IPS-15b (cell line): ENCODE results near the gene THADA.

Source experiments
- H3K27me3 ChIP-seq: one replicate; pipeline ENCODE4 v1.6.1; 2013; ENCODE audit warnings: low read length; ENCODE audit not compliant: control insufficient read depth, insufficient read depth
- H3K36me3 ChIP-seq: one replicate; pipeline ENCODE4 v1.6.1; 2013; ENCODE audit warnings: low read length; ENCODE audit not compliant: control insufficient read depth, insufficient read depth
- H3K4me1 ChIP-seq: one replicate; pipeline ENCODE4 v1.6.1; 2013; ENCODE audit warnings: mild to moderate bottlenecking, low read length; ENCODE audit not compliant: control insufficient read depth, insufficient read depth
- H3K4me3 ChIP-seq: one replicate; pipeline ENCODE4 v1.5.1; 2013; ENCODE audit warnings: low read depth, low read length
- H3K9ac ChIP-seq: one replicate; pipeline ENCODE4 v1.6.1; 2013; ENCODE audit warnings: low read depth, mild to moderate bottlenecking, low read length
- H3K9me3 ChIP-seq: one replicate; pipeline ENCODE4 v1.6.1; 2013; ENCODE audit warnings: mild to moderate bottlenecking, low read length; ENCODE audit not compliant: control insufficient read depth, insufficient read depth

Gene THADA

GRCh38 chr2:43379494-43379893 is 216.3 kb downstream of the THADA start:
- Histone ChIP-seq H3K4me1 (no peaks in the 10 kb centered on the region), H3K27me3 (no peaks in the 10 kb centered on the region), H3K36me3 (no peaks in the 10 kb centered on the region), H3K9ac (no peak overlapping the region), H3K4me3 (no peak overlapping the region), H3K9me3 (no peaks in the 10 kb centered on the region)

- Histone ChIP-seq H3K27me3 (no peaks in the 10 kb centered on the region), H3K4me3 (no peak overlapping the region), H3K36me3 (no peaks in the 10 kb centered on the region), H3K4me1 (no peaks in the 10 kb centered on the region), H3K9me3 (no peaks in the 10 kb centered on the region), H3K9ac (no peak overlapping the region)
Measured at GRCh38 chr2:43377327-43377726, 218.5 kb downstream of the THADA start.

DNA sequence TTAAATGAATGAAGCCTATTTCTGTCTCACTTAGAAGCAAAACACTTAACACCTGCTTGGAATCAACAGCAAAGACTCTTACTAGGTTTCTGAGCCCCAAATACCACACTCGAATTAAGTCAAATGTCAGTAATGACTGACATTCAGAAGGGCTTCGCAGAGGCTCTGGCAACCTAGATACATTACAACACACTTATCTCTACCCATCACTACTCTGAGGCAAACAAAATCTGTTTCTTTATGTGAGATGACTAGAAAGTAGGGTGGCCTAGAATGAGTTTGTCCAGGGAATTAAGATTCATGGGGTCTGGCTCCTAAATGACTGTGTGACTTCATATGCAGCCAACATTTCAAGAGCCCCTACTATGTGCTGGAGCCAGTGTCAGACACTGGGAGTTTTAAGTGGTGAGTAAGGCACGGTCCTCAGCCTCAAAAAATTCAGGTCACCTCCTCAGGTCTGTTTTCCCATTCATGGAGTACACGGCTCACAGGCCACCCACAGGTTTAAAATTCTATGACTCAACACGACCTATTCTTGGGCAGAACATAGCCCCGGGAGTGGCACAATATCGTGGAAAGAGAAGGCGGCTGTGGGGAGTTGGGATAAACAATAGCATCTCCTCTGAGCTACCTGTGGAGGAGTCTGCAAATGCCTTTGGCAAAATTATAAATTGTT is 219.2 kb downstream of the THADA start:
- Histone ChIP-seq H3K36me3 (no peaks in the 10 kb centered on the region), H3K4me3 (no peak overlapping the region), H3K27me3 (no peaks in the 10 kb centered on the region), H3K9ac (no peak overlapping the region), H3K4me1 (no peaks in the 10 kb centered on the region), H3K9me3 (no peaks in the 10 kb centered on the region)

- H3K4me1 ChIP-seq: no peaks in the 10 kb centered on the region
Measured at GRCh38 chr2:43375746-43376522, 219.9 kb downstream of the THADA start.

DNA sequence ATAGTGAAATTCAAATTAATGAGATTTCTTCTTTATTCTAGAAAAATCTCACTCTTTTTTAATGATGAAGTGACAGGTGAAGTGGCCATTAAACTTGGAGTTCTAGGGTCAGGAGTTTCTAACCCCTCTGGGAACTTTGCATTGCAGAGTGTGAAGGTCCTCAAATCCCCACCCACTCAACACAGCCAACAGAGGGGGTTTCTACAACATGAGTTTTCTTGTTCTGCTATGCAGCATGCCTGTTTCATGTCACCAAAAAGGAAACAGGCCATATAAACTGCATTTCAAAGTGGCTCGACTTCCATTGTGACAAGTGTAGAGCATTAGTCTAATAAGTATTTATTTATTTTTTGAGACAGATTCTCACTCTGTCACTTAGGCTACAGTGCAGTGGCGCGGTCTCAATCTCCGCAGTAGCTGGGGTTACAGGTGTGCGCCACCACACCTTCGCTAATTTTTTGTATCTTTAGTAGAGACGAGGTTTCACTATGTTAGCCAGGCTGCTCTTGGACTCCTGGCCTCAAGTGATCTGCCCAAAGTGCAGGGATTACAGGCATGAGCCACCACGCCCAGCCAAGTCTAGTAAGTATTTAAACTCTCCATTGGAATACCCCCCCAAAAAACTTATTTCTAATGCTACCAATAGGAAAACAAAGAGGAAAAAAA is 223.3 kb downstream of the THADA start:
- H3K4me1 ChIP-seq: no peaks in the 10 kb centered on the region
- no peaks in the 10 kb centered on the region for H3K36me3 ChIP-seq
- H3K4me3 ChIP-seq: no peak overlapping the region
- no peaks in the 10 kb centered on the region for H3K9me3 ChIP-seq
- no peak overlapping the region for H3K9ac ChIP-seq
- no peaks in the 10 kb centered on the region for H3K27me3 ChIP-seq

More at GRCh38 chr2:43375746-43376522, 219.9 kb downstream of the THADA start:
- Histone ChIP-seq H3K4me3 (no peak overlapping the region), H3K9me3 (no peaks in the 10 kb centered on the region), H3K9ac (no peak overlapping the region), H3K27me3 (no peaks in the 10 kb centered on the region), H3K36me3 (no peaks in the 10 kb centered on the region)

- H3K36me3 ChIP-seq: no peaks in the 10 kb centered on the region
- H3K9me3 ChIP-seq: no peaks in the 10 kb centered on the region
- H3K4me3 ChIP-seq: no peak overlapping the region
- H3K9ac ChIP-seq: no peak overlapping the region
- H3K27me3 ChIP-seq: no peaks in the 10 kb centered on the region
- H3K4me1 ChIP-seq: no peaks in the 10 kb centered on the region
Measured at GRCh38 chr2:43370705-43371104, 225.1 kb downstream of the THADA start.

GRCh38 chr2:43370146-43370545 is 225.7 kb downstream of the THADA start:
- Histone ChIP-seq H3K9ac (no peak overlapping the region), H3K36me3 (no peaks in the 10 kb centered on the region), H3K27me3 (no peaks in the 10 kb centered on the region), H3K4me3 (no peak overlapping the region), H3K9me3 (no peaks in the 10 kb centered on the region), H3K4me1 (no peaks in the 10 kb centered on the region)

DNA sequence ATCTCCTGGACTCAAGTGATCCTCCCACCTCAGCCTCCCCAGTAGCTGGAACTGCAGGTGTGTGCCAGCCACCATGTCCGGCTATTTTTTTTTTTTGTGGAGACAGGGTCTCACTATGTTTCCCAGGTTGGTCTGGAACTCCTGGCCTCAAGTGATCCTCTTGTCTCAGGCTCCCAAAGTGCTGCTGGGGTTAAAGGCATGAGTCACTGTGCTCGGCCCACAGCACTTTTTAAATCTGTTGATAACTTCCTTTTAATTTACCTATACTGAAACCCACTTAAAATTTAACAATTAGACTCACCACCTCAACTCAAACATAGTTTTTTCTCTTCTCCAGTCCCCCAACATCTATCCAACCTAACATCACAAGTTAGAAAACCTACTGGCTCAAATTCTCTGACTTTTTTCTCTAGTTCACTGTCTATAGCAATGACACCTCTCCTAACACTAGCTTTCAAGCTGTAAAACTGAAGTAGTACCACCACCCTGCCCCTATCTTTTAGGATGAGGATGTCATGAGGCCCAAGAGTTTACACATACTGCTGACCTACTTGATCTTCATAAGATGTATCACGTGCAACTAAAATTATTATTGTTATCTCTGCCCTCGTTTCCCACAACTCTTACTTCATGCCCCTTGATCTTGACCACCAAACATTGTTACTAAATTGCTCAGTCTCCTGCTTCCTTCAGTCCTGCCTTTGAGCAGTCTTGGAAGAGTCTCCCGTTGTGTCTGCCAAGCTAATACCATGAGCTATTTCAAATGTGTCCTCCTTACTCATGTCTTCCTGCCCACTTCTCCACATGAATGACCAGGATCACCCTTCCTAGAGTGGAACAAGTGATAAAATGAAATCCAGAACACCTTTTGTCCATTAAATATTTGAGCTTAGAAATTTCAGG is 227.1 kb downstream of the THADA start:
- no peak overlapping the region for H3K9ac ChIP-seq
- H3K4me1 ChIP-seq: no peaks in the 10 kb centered on the region
- no peak overlapping the region for H3K4me3 ChIP-seq
- H3K27me3 ChIP-seq: no peaks in the 10 kb centered on the region
- no peaks in the 10 kb centered on the region for H3K36me3 ChIP-seq
- no peaks in the 10 kb centered on the region for H3K9me3 ChIP-seq

GRCh38 chr2:43367012-43367782 is 228.6 kb downstream of the THADA start:
- Histone ChIP-seq H3K36me3 (no peaks in the 10 kb centered on the region), H3K4me1 (no peaks in the 10 kb centered on the region), H3K9me3 (no peaks in the 10 kb centered on the region), H3K4me3 (no peak overlapping the region), H3K27me3 (no peaks in the 10 kb centered on the region), H3K9ac (no peak overlapping the region)

- H3K36me3 ChIP-seq: no peaks in the 10 kb centered on the region
- H3K4me1 ChIP-seq: no peaks in the 10 kb centered on the region
- no peaks in the 10 kb centered on the region for H3K27me3 ChIP-seq
- no peaks in the 10 kb centered on the region for H3K9me3 ChIP-seq
- no peak overlapping the region for H3K4me3 ChIP-seq
- no peak overlapping the region for H3K9ac ChIP-seq
Measured at GRCh38 chr2:43363120-43363519, 232.7 kb downstream of the THADA start.

DNA sequence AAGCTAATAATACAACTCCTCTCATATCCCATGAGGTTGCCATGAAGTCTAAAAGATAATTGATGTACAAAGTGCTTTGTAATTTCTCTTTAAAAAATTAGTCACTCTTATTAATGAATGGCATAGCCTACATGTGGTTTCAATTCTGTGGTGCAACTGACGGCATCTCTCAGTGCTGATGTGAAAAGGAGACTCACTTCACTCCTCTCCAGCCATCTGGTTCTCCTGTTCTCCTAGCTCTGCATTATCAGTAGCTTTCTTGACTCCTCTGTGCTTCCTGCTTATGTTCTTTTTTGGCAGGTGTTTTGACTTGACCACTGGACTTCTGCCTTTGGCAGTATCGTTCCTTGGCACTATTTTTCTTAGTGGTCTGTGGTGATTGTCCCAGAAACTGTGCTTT is 234.6 kb downstream of the THADA start:
- Histone ChIP-seq H3K9ac (no peak overlapping the region), H3K27me3 (no peaks in the 10 kb centered on the region)

More for the DNA sequence above, 234.6 kb downstream of the THADA start:
- no peaks in the 10 kb centered on the region for H3K36me3 ChIP-seq
- no peaks in the 10 kb centered on the region for H3K9me3 ChIP-seq
- no peak overlapping the region for H3K4me3 ChIP-seq
- H3K4me1 ChIP-seq: no peaks in the 10 kb centered on the region
